Frontal cortex (tissue), 4 donors: ENCODE results near the gene SMIM41. TPM values are rescaled to one million over a fixed set of nuclear protein-coding genes. Genes with fewer than 3 reads are reported as not detected.

Source experiments
- DNase-seq, 2 donors: peaks; one replicate each; pipeline ENCODE4 v3.0.0; 2012; ENCODE audit warnings: low spot score in 2 of 2
- FAIRE-seq: peaks from 2 replicates; lab custom pipeline; 2012; peaks lifted over from hg19 to GRCh38; lab: Jason Lieb, UNC
- total RNA-seq: library from RNA; depleted of rRNA; stranded (reverse); fragments of >200 nt; gene quantifications from one replicate; pipeline ENCODE4 v1.2.3, GENCODE V29; 2014
- donor health status: control.
- donor health status: control.
- donor health status: control.

Gene SMIM41
- total RNA-seq, 1 donor from 2014 or later: not detected

DNA sequence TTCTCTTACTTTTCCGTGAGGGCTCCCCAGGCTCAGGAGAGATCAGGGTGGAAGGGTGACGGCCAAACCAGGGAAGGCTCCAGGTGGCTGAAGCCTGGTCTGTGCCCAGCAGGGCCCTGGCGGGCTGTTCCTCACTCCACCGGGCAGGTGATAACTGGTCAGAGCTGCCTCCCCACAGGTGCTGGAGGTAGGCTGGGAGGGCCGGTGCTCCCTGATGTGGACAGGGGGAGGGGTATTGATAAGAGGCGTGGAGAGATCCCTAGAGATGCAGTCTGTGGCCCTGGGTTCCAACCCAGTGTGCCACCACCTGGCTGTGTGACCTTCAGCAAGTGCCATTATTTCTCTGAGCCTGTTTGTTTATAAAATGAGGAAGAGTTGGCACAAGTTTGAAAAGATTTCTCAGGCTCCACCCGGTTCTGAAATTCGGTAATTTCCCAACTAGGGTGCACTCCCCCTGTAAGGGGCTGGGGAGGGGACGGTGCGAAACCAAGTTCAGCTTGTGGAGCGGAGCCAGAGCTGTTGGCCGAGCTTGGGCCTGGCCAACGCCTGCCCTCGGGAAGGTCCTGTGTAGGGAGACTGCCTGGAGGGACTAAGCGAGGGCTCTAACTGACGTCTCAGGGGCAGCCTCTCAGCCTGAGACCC lies 29.3 kb upstream of the SMIM41 start:
- no peak for DNase-seq
- no peak for FAIRE-seq

DNA sequence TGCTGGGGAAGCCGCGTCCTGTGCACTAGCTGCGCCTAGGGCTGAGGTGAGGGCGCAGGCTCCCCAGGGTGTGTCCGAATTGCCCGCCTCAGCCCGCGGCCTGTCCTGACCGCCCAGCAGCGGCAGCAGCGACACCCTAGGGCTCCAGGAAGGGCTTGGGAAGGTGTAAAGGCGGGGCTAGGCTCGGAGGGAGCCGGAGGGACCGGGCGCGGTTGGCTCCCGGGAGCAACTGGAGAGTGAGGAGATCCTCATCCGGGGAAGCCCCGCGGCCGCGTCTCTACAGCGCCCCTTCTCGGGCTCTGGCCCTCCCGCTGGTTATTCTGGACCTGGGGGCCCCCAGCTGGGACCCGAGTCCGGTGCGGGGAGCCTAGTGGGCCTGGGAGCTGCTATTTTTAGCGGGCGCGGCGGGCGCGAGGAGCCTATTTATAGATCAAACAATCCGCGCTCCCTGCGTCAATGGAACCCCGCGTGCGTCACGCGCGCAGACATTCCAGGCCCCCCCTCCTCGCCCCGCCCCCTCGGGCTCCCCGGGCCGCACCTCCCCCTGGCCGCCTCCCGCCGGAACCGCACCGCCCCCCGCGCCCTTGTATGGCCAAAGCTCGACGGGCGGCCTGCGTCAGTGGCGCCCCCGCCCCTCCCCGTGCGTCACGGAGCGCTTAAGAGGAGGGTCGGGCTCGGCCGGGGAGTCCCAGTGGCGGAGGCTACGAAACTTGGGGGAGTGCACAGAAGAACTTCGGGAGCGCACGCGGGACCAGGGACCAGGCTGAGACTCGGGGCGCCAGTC lies 28.6 kb upstream of the SMIM41 start, which contains the start of gene NR4A1:
Gene NR4A1 (plus strand): TSS at position 685 of the 784 bp plus-strand sequence. CDS start 2,887 bp downstream, outside the sequence.
- DNase-seq (peak; percentile 90 to 98), FAIRE-seq (no peak)

DNA sequence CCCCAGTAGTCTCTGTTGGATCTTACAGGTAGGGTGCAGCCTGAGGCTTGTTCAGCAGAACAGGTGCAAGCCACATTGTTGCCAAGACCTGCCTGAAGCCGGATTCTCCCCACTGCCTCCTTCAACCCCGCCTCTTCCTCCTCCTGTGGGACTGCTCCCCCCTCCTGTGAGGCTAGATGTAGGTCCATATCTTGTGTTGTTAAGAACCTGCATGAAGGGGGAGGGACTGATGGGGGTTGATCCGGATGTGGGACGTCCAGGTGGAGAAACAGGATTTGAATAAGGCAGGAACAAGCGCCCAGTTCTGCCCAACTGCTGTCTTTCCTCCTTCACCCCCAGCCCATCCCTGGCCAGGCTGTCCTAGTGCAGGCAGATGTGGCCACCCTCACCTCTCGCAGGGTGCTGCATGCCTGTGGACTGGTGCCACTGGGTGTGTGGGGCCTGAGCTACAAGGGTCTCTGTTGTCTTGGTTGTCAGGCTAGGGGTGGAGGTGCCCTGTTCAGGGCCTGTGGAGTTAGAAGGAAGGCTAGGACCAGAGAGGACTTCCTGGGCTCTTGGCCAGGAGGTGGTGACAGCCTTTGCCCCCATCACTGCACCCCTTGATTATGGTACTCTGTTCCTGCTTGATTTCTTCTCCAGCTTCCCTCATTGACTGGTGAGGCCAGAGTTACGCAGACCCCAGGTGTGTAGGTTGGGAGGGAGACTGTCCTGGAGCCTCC lies 26.9 kb upstream of the SMIM41 start:
- no peak for DNase-seq
- no peak for FAIRE-seq

DNA sequence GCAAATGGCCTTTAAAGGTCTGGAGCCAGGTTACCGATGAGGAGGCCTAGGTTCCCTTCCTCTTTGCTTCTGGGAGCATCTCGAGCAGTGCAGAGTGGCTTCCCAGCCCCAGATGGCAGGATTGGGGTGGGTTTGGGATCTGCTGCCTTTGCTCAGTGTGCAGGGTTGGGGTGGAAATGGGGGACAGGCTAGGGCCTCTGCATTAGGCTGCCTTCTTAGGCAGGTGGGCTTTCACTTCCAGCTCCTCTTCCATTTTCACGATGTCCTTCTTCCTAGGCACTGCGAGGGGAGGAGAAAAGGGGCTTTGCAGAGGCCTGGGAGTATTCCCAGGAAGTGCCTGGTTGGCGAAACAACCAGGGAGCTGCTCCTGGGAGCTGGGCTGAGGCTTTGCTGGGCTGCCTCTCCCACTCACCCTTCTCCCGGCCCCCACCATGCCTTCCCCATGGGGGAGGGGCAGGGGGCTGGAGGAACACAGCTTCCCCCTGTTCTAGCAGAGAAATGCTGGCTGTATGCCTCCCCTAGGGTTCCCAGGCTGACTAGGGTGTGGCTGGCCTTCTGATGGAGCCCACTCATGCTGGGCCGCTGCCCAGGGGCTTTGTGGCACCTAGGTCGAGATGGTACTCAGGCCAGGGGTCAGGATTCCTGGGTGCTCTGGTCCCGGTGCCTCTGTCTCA lies 25.8 kb upstream of the SMIM41 start:
- FAIRE-seq: no peak
- no peak for DNase-seq

DNA sequence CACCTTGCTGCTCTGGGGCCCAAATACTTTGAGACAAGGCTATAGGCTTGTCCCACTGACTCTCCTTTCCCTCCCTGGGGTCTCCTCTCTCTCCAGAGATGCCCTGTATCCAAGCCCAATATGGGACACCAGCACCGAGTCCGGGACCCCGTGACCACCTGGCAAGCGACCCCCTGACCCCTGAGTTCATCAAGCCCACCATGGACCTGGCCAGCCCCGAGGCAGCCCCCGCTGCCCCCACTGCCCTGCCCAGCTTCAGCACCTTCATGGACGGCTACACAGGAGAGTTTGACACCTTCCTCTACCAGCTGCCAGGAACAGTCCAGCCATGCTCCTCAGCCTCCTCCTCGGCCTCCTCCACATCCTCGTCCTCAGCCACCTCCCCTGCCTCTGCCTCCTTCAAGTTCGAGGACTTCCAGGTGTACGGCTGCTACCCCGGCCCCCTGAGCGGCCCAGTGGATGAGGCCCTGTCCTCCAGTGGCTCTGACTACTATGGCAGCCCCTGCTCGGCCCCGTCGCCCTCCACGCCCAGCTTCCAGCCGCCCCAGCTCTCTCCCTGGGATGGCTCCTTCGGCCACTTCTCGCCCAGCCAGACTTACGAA lies 25.2 kb upstream of the SMIM41 start:
- no peak for DNase-seq
- no peak for FAIRE-seq

DNA sequence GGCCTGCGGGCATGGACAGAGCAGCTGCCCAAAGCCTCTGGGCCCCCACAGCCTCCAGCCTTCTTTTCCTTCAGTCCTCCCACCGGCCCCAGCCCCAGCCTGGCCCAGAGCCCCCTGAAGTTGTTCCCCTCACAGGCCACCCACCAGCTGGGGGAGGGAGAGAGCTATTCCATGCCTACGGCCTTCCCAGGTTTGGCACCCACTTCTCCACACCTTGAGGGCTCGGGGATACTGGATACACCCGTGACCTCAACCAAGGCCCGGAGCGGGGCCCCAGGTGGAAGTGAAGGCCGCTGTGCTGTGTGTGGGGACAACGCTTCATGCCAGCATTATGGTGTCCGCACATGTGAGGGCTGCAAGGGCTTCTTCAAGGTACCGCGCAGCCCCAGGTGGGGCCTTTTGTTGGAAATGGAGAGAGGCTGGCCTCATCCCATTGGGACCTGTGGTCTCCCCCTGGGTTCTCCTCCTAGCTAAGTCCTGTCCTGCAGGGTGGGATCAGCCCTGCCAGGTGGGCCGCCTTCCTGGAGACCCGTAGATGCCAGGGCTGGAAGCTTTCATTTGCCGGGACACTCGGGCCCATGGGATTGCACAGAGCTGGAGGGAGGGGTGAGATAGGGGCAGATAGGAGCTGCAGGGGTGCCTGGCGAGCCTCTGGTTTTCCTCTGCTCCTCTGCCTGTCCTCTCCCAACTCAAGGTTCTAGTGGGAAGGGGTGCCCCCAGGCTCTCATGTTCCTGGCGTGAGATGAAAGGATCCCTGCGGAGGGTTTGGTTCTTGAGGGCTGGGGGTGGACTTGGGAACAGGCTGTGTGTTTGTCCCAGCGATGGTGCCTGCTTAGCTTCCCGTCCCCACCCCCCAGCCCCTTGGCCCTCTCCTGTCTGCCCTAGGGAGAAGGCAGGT lies 24.4 kb upstream of the SMIM41 start:
- DNase-seq: no peak
- no peak for FAIRE-seq

DNA sequence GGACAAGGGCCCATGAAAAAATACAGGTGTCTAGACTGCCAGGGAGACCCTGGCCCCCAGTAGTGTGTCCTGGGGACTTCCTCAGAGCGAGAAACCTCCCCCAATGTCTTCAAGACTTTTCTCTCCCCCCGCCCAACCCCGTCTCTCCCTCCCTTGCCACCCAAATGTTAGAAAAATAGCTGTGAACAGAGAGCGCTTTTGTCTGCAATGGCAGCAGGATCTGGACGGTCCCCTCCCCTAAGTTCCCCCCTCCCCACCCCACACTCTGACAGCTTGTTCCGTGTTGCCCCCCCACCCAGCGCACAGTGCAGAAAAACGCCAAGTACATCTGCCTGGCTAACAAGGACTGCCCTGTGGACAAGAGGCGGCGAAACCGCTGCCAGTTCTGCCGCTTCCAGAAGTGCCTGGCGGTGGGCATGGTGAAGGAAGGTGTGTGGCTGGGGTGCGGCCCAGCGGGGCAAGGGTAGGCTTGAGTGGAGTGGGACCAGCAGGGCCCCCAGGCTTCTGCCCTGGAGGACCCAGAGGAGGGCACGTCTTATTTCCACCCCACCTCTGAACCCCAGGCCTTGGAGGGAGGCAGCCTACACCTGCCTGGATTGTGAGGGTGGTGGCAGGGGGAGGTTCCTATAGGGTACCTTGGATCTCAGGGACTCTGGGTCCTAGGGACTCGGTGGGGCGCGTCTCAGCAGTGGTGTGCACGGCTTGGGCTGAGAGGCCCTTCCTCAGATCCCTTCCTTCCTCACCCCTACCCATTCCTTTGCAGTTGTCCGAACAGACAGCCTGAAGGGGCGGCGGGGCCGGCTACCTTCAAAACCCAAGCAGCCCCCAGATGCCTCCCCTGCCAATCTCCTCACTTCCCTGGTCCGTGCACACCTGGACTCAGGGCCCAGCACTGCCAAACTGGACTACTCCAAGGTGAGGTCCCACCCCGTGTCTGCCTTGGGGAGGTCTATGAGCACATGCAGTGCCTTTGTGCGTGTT lies 23.5 kb upstream of the SMIM41 start:
- peak in 1 of 2 donors; percentile 73 for DNase-seq
- no peak for FAIRE-seq

DNA sequence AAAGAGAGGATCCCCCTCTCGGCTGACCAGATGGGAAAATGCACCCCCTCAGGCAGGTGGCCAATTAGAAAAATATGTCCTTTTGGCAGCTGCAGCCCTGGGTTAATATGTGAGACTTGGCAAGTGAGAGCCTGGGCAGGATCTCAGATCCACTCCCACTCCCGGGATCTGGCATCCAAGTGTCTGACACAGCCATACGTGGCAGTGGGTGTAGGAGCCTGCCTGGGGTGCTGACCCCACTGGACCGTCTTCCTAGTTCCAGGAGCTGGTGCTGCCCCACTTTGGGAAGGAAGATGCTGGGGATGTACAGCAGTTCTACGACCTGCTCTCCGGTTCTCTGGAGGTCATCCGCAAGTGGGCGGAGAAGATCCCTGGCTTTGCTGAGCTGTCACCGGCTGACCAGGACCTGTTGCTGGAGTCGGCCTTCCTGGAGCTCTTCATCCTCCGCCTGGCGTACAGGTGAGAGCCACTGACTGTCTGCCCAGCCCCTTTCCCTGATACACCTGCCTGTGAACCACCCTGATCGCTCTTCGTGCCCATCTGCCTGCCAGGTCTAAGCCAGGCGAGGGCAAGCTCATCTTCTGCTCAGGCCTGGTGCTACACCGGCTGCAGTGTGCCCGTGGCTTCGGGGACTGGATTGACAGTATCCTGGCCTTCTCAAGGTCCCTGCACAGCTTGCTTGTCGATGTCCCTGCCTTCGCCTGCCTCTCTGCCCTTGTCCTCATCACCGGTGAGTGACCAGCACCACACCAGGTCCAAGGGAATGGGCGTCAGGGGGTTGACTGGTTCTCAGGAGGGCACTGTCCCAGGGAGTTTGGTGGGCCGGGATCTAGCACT lies 22.5 kb upstream of the SMIM41 start:
- no peak for FAIRE-seq
- DNase-seq: no peak

DNA sequence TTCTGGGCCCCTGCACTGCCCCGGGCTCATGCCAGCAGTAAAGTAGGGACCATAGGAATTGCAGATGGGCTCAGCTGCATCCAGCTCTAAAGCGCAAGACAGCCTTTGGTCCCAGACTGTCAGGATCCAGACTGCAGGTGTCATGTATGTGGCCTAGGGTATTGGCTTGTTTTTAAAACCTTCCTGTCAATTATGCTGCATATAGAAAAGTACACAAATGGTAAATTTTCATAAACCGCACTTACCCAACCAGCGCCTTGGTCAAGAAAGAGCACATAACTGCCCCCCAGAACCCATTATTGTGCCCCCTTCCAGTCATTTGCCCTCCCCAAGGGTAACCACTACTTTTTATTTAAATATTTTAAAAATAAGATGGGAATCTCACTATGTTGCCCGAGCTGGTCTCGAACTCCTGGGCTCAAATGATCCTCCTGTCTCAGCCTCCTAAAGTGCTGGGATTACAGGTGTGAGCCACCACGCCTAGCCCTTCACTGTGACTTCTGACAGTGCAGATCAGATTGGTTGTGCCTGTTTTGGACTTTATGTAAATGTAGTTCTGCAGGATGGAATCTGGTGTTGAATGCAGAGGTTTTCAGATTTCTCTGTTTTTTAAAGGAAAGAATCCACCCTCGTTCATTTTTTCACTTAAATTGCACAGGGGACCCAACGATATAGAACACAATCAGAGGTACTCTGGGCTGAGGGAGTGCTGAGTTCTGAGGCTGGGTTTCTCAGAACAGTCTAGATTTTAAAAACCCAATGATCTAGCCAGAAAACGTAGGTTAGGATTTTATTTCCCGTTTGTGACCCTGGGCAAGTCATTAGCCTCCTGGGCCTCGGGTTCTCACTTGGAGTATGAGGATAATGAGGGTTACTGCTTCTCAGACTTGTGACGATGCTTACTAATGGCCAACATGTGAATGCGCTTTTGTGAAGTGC lies 21.6 kb upstream of the SMIM41 start:
- FAIRE-seq: no peak

DNA sequence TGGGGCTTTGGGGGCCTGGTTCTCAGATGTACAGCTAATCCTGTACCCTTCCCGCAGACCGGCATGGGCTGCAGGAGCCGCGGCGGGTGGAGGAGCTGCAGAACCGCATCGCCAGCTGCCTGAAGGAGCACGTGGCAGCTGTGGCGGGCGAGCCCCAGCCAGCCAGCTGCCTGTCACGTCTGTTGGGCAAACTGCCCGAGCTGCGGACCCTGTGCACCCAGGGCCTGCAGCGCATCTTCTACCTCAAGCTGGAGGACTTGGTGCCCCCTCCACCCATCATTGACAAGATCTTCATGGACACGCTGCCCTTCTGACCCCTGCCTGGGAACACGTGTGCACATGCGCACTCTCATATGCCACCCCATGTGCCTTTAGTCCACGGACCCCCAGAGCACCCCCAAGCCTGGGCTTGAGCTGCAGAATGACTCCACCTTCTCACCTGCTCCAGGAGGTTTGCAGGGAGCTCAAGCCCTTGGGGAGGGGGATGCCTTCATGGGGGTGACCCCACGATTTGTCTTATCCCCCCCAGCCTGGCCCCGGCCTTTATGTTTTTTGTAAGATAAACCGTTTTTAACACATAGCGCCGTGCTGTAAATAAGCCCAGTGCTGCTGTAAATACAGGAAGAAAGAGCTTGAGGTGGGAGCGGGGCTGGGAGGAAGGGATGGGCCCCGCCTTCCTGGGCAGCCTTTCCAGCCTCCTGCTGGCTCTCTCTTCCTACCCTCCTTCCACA lies 20.7 kb upstream of the SMIM41 start:
- FAIRE-seq (no peak), DNase-seq (no peak)

More for the DNA sequence above, 21.6 kb upstream of the SMIM41 start:
- DNase-seq: no peak

DNA sequence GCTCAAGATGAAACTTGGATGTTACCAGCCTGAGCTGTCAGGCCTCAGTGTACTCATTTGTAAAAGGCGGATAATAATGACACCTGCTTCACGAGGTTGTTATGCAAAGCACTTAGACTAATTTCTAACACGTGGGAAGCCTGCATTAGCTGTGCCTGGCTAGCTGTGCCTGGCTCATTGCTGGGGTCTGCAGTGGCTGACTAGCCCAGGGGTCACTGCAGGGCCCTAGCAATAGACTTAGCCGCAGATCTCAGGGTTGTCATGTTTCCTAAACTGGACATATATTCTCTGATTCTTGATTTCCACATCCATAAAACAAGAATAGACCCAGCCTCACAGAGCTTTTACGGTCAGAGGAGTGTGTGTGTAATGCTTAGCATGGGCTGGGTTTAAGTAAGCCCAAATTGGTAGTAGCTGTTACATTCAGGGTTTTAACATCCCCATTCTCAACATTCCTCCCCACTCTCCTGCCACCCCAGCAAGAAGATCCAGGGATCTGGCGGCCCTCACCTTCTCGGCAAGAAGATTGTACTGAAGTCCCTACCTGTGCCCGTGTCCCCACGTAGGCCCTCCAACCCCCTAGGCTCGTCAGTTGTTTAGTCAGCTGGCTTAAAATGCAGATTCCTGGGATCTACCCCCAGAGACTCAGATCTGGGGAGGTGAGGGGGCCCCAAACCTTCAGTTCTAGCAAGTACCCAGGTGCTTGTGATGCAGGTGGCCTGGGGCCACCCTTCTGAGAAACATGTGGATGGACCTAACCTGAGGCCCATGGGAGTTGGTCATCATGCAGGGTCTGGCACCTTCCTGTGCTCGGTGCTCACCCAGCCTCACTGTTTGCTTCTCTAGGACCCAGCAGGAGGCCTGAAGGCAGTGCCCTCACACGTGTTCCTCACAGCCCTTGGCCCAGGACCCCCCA lies 19.7 kb upstream of the SMIM41 start:
- FAIRE-seq (no peak), DNase-seq (no peak)

DNA sequence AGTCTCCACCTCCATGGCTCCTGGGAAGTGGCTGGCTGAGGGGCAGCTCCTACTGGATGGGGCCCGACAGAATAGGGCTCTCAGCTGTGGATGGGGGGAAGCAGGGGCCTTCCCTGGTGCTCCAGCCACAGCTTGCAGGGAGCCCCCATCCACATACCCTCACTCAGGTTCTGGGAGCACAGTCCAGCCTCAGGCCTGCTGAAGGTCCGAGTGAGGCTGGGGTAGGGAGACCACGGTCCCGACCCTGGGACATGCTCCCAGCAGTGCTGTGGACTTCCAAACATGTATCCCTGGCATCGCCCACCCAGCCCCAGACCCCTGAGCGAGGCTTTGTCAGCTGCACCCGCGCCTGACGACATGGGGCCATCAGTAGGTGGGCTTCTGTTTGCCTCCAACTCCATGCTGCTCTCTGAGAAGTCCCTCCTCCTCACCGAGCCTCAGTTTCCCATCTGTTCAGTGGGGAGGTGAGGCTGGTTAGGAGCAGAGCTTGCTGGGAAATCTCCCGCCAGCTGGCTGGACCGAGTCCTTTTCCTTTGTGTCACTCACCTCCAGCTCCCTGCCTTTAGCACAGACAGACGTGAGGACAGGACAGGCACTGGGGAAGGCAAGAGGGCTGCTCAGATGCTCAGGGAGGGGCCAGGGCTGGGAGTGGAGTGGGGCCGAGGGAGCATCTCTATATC lies 18.9 kb upstream of the SMIM41 start:
- no peak for DNase-seq

DNA sequence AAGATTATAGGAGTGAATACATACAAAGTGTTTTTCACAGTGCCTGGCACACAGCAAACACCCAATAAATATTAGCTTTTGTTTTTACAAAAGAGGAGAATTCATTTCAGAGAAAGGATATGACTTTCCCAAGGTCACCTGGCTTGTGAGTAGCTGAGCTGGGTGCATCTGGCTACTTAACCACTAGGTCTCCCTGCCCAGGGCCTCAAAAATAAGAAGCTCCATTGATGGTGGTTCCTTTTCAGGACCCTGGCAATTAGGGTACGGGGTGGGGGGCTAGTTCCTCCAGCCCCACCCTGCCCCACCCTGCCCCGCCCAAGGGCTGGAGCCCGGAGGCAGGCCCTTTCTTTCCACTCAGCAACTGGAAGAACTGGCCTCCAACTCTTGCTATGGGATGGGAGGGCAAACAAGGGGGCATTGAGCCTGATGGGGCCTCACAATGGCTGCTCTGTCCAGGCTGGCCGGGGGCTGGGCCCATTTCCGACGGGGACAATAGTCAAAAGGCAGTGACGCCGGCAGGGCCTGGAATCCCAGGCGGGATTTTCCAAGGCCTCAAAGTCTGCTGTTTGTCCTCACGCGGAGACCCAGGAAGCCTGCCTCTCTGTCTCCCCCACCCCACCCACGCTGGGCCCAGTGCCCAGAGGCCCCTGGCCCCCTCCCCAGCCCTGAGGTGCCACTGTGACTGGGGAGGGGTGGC lies 17.9 kb upstream of the SMIM41 start:
- DNase-seq (peak in 1 of 2 donors; percentile 77), FAIRE-seq (no peak)

More for the DNA sequence above, 18.9 kb upstream of the SMIM41 start:
- FAIRE-seq: no peak
